ENCODE measurements around the gene ESR1.

- TF ChIP-seq, protein P1, sequence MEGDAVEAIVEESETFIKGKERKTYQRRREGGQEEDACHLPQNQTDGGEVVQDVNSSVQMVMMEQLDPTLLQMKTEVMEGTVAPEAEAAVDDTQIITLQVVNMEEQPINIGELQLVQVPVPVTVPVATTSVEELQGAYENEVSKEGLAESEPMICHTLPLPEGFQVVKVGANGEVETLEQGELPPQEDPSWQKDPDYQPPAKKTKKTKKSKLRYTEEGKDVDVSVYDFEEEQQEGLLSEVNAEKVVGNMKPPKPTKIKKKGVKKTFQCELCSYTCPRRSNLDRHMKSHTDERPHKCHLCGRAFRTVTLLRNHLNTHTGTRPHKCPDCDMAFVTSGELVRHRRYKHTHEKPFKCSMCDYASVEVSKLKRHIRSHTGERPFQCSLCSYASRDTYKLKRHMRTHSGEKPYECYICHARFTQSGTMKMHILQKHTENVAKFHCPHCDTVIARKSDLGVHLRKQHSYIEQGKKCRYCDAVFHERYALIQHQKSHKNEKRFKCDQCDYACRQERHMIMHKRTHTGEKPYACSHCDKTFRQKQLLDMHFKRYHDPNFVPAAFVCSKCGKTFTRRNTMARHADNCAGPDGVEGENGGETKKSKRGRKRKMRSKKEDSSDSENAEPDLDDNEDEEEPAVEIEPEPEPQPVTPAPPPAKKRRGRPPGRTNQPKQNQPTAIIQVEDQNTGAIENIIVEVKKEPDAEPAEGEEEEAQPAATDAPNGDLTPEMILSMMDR (IDR thresholded peaks at IDR 0.05) = no peak
- no peak for TF ChIP-seq POLR2A (IDR thresholded peaks at IDR 0.05)
Measured at GRCh38 chr6:152176268-152176667, 368.8 kb downstream of the ESR1 start.

Data from right lobe of liver (tissue), 4 donors.